ENCODE results near the gene MPZL3. TPM values are rescaled to one million over a fixed set of nuclear protein-coding genes. Genes with fewer than 3 reads are reported as not detected.

MPZL3 gene
- total and polyA plus RNA-seq, 2 experiments from 2014 or later = 0.92 to 2.9 TPM

DNA sequence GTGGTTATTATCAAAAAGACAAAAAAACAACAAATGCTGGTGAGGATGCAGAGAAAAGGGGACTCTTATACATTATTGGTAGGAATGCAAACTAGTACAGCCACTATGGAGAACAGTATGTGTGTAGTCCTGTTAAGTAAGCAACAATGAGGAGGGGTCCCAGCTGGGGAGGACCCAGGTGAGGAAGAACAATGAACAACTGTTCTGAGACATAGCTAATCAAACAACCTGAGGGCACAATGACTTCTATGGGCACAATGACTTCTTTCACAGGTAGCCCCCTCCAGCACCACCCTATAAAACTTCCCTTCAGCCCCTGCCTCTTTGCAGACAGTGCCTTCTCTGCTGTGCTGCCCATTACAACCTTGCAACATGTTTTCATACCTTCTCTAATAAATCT, 32.9 kb downstream of the MPZL3 start:
- Mint-ChIP-seq H3K9me3 (no peaks in the 10 kb centered on the region), H3K36me3 (ENCODE audit: low read depth) (no peaks in the 10 kb centered on the region), H3K4me1 (peaks cover 7% of the 10 kb centered on the region), H3K27me3 (ENCODE audit: insufficient read depth, low read depth, poor library complexity) (no peaks in the 10 kb centered on the region), H3K4me3 (no peak overlapping the region), H3K27ac (no peak overlapping the region)
- peaks cover 9% of the 10 kb centered on the region; the same call in 1 of the 2 replicates for H3K4me1 ChIP-seq (ENCODE audit: insufficient read depth)
- H3K4me3 ChIP-seq = no peak overlapping the region
- H3K79me2 ChIP-seq (replicated peaks; ENCODE audit: insufficient read depth) = no peaks in the 10 kb centered on the region
- no peaks in the 10 kb centered on the region for H4K20me1 ChIP-seq (replicated peaks; ENCODE audit: insufficient read depth)
- H3K27me3 ChIP-seq (ENCODE audit: insufficient read depth) = no peaks in the 10 kb centered on the region
- no peaks in the 10 kb centered on the region for H3K9me2 ChIP-seq (ENCODE audit: insufficient read depth)
- H2AFZ ChIP-seq = no peak overlapping the region
- no peaks in the 10 kb centered on the region for H3F3A ChIP-seq (replicated peaks; ENCODE audit: low read depth)
- H3K4me2 ChIP-seq = no peak overlapping the region
- H3K27ac ChIP-seq (ENCODE audit: low read depth) = no peak overlapping the region
- ATAC-seq (no peak), DNase-seq (ENCODE audit: low spot score) (no peak)
- no peaks in the 10 kb centered on the region for H3K36me3 ChIP-seq (ENCODE audit: insufficient read depth)
- no peak for TF ChIP-seq EZH2 (IDR thresholded peaks at IDR 0.05; ENCODE audit: low read depth, unreplicated experiment)
- TF ChIP-seq, protein P1, sequence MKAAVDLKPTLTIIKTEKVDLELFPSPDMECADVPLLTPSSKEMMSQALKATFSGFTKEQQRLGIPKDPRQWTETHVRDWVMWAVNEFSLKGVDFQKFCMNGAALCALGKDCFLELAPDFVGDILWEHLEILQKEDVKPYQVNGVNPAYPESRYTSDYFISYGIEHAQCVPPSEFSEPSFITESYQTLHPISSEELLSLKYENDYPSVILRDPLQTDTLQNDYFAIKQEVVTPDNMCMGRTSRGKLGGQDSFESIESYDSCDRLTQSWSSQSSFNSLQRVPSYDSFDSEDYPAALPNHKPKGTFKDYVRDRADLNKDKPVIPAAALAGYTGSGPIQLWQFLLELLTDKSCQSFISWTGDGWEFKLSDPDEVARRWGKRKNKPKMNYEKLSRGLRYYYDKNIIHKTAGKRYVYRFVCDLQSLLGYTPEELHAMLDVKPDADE (IDR thresholded peaks at IDR 0.05) = no peak
- TF ChIP-seq EZH2phosphoT487 (IDR thresholded peaks at IDR 0.05; ENCODE audit: unreplicated experiment) = no peak
- TF ChIP-seq, protein P2, sequence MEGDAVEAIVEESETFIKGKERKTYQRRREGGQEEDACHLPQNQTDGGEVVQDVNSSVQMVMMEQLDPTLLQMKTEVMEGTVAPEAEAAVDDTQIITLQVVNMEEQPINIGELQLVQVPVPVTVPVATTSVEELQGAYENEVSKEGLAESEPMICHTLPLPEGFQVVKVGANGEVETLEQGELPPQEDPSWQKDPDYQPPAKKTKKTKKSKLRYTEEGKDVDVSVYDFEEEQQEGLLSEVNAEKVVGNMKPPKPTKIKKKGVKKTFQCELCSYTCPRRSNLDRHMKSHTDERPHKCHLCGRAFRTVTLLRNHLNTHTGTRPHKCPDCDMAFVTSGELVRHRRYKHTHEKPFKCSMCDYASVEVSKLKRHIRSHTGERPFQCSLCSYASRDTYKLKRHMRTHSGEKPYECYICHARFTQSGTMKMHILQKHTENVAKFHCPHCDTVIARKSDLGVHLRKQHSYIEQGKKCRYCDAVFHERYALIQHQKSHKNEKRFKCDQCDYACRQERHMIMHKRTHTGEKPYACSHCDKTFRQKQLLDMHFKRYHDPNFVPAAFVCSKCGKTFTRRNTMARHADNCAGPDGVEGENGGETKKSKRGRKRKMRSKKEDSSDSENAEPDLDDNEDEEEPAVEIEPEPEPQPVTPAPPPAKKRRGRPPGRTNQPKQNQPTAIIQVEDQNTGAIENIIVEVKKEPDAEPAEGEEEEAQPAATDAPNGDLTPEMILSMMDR (conservative IDR thresholded peaks at IDR 0.05; ENCODE audit: low read depth in 2 of 2) = no peak
- TF ChIP-seq, protein P3, sequence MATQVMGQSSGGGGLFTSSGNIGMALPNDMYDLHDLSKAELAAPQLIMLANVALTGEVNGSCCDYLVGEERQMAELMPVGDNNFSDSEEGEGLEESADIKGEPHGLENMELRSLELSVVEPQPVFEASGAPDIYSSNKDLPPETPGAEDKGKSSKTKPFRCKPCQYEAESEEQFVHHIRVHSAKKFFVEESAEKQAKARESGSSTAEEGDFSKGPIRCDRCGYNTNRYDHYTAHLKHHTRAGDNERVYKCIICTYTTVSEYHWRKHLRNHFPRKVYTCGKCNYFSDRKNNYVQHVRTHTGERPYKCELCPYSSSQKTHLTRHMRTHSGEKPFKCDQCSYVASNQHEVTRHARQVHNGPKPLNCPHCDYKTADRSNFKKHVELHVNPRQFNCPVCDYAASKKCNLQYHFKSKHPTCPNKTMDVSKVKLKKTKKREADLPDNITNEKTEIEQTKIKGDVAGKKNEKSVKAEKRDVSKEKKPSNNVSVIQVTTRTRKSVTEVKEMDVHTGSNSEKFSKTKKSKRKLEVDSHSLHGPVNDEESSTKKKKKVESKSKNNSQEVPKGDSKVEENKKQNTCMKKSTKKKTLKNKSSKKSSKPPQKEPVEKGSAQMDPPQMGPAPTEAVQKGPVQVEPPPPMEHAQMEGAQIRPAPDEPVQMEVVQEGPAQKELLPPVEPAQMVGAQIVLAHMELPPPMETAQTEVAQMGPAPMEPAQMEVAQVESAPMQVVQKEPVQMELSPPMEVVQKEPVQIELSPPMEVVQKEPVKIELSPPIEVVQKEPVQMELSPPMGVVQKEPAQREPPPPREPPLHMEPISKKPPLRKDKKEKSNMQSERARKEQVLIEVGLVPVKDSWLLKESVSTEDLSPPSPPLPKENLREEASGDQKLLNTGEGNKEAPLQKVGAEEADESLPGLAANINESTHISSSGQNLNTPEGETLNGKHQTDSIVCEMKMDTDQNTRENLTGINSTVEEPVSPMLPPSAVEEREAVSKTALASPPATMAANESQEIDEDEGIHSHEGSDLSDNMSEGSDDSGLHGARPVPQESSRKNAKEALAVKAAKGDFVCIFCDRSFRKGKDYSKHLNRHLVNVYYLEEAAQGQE (IDR thresholded peaks at IDR 0.05; ENCODE audit: unreplicated experiment) = no peak
- TF ChIP-seq CREB1 (CRISPR knock-in tag; IDR thresholded peaks at IDR 0.05; ENCODE audit: low read depth) = no peak
- no peak for TF ChIP-seq NANOG (IDR thresholded peaks at IDR 0.05; ENCODE audit: borderline replicate concordance)
- TF ChIP-seq, protein P4, sequence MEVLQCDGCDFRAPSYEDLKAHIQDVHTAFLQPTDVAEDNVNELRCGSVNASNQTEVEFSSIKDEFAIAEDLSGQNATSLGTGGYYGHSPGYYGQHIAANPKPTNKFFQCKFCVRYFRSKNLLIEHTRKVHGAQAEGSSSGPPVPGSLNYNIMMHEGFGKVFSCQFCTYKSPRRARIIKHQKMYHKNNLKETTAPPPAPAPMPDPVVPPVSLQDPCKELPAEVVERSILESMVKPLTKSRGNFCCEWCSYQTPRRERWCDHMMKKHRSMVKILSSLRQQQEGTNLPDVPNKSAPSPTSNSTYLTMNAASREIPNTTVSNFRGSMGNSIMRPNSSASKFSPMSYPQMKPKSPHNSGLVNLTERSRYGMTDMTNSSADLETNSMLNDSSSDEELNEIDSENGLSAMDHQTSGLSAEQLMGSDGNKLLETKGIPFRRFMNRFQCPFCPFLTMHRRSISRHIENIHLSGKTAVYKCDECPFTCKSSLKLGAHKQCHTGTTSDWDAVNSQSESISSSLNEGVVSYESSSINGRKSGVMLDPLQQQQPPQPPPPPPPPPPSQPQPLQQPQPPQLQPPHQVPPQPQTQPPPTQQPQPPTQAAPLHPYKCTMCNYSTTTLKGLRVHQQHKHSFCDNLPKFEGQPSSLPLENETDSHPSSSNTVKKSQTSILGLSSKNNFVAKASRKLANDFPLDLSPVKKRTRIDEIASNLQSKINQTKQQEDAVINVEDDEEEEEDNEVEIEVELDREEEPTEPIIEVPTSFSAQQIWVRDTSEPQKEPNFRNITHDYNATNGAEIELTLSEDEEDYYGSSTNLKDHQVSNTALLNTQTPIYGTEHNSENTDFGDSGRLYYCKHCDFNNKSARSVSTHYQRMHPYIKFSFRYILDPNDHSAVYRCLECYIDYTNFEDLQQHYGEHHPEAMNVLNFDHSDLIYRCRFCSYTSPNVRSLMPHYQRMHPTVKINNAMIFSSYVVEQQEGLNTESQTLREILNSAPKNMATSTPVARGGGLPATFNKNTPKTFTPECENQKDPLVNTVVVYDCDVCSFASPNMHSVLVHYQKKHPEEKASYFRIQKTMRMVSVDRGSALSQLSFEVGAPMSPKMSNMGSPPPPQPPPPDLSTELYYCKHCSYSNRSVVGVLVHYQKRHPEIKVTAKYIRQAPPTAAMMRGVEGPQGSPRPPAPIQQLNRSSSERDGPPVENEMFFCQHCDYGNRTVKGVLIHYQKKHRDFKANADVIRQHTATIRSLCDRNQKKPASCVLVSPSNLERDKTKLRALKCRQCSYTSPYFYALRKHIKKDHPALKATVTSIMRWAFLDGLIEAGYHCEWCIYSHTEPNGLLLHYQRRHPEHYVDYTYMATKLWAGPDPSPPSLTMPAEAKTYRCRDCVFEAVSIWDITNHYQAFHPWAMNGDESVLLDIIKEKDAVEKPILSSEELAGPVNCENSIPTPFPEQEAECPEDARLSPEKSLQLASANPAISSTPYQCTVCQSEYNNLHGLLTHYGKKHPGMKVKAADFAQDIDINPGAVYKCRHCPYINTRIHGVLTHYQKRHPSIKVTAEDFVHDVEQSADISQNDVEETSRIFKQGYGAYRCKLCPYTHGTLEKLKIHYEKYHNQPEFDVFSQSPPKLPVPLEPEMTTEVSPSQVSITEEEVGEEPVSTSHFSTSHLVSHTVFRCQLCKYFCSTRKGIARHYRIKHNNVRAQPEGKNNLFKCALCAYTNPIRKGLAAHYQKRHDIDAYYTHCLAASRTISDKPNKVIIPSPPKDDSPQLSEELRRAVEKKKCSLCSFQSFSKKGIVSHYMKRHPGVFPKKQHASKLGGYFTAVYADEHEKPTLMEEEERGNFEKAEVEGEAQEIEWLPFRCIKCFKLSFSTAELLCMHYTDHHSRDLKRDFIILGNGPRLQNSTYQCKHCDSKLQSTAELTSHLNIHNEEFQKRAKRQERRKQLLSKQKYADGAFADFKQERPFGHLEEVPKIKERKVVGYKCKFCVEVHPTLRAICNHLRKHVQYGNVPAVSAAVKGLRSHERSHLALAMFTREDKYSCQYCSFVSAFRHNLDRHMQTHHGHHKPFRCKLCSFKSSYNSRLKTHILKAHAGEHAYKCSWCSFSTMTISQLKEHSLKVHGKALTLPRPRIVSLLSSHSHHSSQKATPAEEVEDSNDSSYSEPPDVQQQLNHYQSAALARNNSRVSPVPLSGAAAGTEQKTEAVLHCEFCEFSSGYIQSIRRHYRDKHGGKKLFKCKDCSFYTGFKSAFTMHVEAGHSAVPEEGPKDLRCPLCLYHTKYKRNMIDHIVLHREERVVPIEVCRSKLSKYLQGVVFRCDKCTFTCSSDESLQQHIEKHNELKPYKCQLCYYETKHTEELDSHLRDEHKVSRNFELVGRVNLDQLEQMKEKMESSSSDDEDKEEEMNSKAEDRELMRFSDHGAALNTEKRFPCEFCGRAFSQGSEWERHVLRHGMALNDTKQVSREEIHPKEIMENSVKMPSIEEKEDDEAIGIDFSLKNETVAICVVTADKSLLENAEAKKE (CRISPR knock-in tag; IDR thresholded peaks at IDR 0.05) = no peak
- TF ChIP-seq JUNB (IDR thresholded peaks at IDR 0.05; ENCODE audit: unreplicated experiment) = no peak

Measured in GM23338 (cell line).